ENCODE measurements around the gene AGPAT3. TPM values are rescaled to one million over a fixed set of nuclear protein-coding genes. Genes with fewer than 3 reads are reported as not detected.

AGPAT3 gene
- total RNA-seq, 4 donors from 2014 or later, result 32.1 to 58.8 (median 48.7) TPM

DNA sequence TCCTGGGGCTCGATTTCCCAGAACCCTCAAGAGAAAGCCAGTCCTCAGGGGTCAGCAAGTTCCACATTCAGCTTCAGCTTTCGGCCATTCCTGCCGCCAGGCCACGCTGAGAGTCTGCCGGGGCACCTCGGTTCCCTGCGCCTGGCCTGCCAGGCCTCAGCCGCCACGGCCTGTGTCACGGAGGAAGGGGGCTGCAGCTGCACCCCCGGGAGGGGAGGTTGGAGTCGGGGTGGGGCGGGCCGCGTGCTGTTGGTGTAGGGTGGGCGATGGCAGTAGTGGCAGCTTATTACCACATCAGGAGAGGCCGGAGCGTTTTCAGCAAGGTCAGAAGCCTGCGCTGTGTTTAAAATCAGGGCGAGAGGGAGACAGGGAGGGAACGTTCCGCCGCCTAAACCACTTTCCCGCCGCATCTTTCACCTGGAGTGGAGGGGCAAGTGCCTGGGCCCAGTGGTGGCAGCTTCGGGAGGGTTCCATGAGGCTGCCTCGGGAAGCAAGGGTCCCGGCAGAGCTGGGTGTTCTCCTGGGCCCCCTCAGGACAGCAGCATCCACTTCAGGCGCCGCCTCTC lies 78.6 kb downstream of the AGPAT3 start:
- TF ChIP-seq, protein P1, sequence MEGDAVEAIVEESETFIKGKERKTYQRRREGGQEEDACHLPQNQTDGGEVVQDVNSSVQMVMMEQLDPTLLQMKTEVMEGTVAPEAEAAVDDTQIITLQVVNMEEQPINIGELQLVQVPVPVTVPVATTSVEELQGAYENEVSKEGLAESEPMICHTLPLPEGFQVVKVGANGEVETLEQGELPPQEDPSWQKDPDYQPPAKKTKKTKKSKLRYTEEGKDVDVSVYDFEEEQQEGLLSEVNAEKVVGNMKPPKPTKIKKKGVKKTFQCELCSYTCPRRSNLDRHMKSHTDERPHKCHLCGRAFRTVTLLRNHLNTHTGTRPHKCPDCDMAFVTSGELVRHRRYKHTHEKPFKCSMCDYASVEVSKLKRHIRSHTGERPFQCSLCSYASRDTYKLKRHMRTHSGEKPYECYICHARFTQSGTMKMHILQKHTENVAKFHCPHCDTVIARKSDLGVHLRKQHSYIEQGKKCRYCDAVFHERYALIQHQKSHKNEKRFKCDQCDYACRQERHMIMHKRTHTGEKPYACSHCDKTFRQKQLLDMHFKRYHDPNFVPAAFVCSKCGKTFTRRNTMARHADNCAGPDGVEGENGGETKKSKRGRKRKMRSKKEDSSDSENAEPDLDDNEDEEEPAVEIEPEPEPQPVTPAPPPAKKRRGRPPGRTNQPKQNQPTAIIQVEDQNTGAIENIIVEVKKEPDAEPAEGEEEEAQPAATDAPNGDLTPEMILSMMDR (IDR thresholded peaks at IDR 0.05), result no peak
- no peak for TF ChIP-seq POLR2A (IDR thresholded peaks at IDR 0.05)
- WGBS, 2 donors, result 87 to 96% methylated on average over 30 of the region's 30 CpGs
- no peak for DNase-seq (ENCODE audit: low spot score in 2 of 2)

DNA sequence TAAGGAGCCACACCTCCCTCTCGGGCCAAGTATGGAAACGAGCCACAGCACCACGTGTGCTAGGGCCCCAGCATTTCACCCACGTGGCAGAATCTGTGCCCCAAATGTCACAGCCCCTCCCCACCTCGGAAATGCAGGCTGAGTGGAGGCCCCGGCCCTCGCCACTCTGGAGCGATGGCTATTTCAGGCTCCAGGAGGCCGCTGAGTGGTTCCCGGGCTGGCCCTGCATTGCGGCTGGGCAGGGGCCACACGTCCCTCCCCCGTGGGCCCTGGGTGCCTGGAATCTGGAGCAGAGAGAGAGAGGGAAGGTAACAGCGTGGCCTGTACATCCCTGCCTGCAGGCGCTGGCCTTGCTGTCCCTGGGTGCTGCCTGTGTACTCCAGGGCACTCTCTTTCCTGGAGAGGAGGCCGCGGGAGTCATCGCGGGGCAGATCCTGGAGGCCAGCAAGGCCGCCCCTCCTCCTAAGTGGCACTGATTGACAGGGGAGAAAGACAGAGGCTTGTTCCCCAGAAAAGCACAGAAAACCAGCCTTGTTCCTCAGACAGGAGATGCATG lies 79.1 kb downstream of the AGPAT3 start:
- intact Hi-C loops (cut with DNase I; ENCODE audit: low total_unique reads), result loop anchor here (10.0 kb wide), 1 partner anchor 69 kb away; no protein-coding TSS in a partner anchor
- TF ChIP-seq, protein P1 (IDR thresholded peaks at IDR 0.05), result no peak
- TF ChIP-seq POLR2A (IDR thresholded peaks at IDR 0.05), result no peak
- DNase-seq (ENCODE audit: low spot score in 2 of 2), result no peak
- 67 to 68% methylated on average over 16 to 18 of the region's 20 CpGs for WGBS, 2 donors
- H3K4me3 ChIP-seq (ENCODE audit: low read depth, poor library complexity, severe bottlenecking), result no peak overlapping the region

More for the DNA sequence above, 78.6 kb downstream of the AGPAT3 start:
- no peak overlapping the region for H3K4me3 ChIP-seq (ENCODE audit: low read depth, poor library complexity, severe bottlenecking)
- intact Hi-C loops (cut with DNase I; ENCODE audit: low total_unique reads), result loop anchor here (10.0 kb wide), 1 partner anchor 69 kb away; no protein-coding TSS in a partner anchor

DNA sequence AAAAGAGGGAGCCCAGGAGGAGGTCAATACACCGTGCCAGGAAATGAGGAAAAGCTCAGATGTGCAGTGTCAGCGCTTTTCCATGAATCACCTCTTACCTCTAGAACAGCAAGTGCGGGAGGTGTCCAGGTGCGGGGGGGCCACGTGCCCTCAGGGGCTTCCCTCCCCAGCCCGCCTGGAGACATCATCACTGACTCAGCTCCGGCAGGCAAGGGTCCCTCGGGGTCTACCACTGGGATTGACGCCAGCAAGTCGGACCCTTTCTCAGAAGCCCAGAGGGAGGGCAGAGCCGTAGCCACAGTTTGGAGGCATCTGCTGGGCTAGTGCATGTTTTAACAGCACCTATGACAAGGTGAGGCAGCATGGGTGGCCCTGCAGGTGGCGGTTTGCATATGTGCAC lies 79.7 kb downstream of the AGPAT3 start:
- no peak overlapping the region for H3K4me3 ChIP-seq (ENCODE audit: low read depth, poor library complexity, severe bottlenecking)
- intact Hi-C loops (cut with DNase I; ENCODE audit: low total_unique reads), result loop anchor here (10.0 kb wide), 1 partner anchor 70 kb away; no protein-coding TSS in a partner anchor
- WGBS, 2 donors, result 58 to 60% methylated on average over 10 to 12 of the region's 12 CpGs
- TF ChIP-seq, protein P1 (IDR thresholded peaks at IDR 0.05), result no peak
- TF ChIP-seq POLR2A (IDR thresholded peaks at IDR 0.05), result no peak
- DNase-seq (ENCODE audit: low spot score in 2 of 2), result no peak

DNA sequence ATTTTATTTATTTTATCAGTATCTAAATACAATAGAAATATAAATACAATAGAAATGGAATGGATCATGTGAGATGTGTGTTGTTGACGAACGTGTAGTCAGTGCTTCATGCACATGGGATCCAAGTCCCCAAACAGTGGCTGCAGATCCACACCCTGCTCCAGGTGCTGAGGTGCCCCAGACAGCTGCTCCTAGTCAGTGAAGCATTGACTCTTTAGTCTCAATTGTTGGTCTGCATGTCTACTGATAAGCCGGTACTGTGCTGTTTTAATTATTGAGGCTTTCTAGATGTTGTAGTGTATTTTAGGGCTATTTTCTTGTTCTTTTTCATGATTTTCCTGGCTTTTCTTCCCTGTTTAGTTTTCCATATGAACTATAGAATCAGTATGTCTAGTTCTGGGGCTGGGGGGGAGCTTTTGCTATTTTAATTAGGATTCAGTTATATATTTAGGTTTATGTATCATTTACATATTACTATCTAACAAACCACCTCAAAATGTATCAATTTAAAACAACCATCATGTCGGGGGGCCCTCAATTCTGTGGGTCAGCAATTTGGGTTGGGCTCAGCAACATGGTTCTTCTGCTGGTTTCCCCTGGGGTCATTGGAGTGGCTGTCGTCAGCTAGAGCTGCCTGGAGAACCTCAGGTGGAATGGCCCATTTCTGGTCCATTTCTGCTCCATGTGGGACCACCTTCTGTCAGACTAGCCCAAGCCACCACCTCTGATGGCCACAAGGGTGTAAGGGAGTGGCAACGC lies 83.9 kb downstream of the AGPAT3 start:
- no peak for DNase-seq (ENCODE audit: low spot score in 2 of 2)
- WGBS, 2 donors, result 88 to 97% methylated on average over 6 of the region's 6 CpGs
- intact Hi-C loops (cut with DNase I; ENCODE audit: low total_unique reads), result loop anchor here (10.0 kb wide), 1 partner anchor 74 kb away; no protein-coding TSS in a partner anchor
- no peak overlapping the region for H3K4me3 ChIP-seq (ENCODE audit: low read depth, poor library complexity, severe bottlenecking)
- TF ChIP-seq, protein P1 (IDR thresholded peaks at IDR 0.05), result no peak
- no peak for TF ChIP-seq POLR2A (IDR thresholded peaks at IDR 0.05)

DNA sequence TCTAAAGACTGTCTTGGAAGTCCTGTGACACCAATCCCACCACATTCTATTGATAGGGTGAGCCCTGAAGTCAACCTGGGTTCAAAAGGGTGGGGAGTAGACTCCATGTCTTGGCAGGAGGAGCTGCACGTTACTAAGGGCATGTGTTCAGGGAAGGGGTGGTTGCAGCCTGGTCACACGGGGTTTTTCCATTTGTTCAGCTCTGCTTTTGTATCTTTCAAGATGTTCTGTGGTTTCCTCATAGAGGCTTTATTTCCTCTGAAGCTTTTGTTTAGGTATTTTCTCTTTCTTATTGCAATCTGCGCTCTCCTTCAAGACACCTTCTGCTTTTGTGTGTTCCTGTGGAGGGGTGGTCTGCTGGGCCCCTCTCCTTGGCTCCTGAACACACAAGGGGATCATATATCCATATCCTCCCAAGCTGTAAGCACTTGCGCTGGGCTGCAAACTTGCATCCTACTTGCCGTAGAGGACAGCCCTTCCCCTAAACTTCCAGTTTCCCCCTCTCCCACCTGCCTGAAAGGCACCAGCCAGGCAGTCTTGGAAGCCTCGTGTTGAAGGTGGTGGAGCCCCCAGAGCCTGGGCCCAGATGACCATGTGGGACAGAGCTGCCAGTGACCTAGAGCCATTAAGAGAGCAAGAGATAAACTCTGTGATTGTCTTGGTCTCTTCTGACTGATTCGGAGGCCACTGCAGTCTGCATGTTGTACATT lies 84.6 kb downstream of the AGPAT3 start:
- WGBS, 2 donors, result 89 to 93% methylated on average over 7 of the region's 7 CpGs
- DNase-seq (ENCODE audit: low spot score in 2 of 2), result no peak
- TF ChIP-seq, protein P1 (IDR thresholded peaks at IDR 0.05), result no peak
- no peak for TF ChIP-seq POLR2A (IDR thresholded peaks at IDR 0.05)
- H3K4me3 ChIP-seq (ENCODE audit: low read depth, poor library complexity, severe bottlenecking), result no peak overlapping the region
- intact Hi-C loops (cut with DNase I; ENCODE audit: low total_unique reads), result loop anchor here (10.0 kb wide), 1 partner anchor 75 kb away; no protein-coding TSS in a partner anchor
